Esophagus squamous epithelium (tissue), 4 donors: Measurements from ENCODE around the gene PGLYRP3.

Experiments used
- POLR2A ChIP-seq, 4 donors: fragments of 450-650 bp; IDR thresholded peaks; one replicate each; pipeline ENCODE4 v1.6.1; 2017; ENCODE audit warnings: antibody characterized with exemption in 4 of 4, mild to moderate bottlenecking in 4 of 4, moderate library complexity in 3 of 4
- TF ChIP-seq, protein P1 (sequence below), 6 experiments: fragments of 450-650 bp in 4 of 6; fragments of 200-600 bp in 2 of 6; sonication (generic) in 2 of 6; IDR thresholded peaks; one replicate each; pipeline ENCODE4 v1.5.1; 2016 to 2019; ENCODE audit warnings: antibody characterized with exemption in 6 of 6, mild to moderate bottlenecking in 4 of 6, moderate library complexity in 4 of 6

DNA sequence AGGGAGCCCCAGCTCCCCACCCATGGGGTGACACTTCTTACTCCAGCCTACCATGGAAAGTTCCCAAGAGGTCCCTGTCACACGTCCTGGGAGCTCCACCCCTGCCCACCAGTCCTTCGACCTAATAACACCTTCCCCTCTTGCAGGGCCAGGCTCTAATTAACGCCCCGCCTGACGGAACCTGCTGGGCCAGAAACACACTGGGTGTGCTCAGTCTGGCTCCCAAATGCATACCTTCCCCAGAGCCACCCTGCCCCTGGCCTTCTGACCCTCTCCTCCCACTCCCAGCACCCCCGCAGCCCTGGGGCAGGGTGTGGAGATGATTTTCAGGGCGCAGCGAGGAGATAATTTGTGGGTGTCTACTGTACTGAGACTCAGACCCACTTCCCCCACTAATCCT lies 20.6 kb downstream of the PGLYRP3 start:
- TF ChIP-seq, protein P1, sequence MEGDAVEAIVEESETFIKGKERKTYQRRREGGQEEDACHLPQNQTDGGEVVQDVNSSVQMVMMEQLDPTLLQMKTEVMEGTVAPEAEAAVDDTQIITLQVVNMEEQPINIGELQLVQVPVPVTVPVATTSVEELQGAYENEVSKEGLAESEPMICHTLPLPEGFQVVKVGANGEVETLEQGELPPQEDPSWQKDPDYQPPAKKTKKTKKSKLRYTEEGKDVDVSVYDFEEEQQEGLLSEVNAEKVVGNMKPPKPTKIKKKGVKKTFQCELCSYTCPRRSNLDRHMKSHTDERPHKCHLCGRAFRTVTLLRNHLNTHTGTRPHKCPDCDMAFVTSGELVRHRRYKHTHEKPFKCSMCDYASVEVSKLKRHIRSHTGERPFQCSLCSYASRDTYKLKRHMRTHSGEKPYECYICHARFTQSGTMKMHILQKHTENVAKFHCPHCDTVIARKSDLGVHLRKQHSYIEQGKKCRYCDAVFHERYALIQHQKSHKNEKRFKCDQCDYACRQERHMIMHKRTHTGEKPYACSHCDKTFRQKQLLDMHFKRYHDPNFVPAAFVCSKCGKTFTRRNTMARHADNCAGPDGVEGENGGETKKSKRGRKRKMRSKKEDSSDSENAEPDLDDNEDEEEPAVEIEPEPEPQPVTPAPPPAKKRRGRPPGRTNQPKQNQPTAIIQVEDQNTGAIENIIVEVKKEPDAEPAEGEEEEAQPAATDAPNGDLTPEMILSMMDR (IDR thresholded peaks at IDR 0.05) = no peak
- no peak for TF ChIP-seq POLR2A (IDR thresholded peaks at IDR 0.05)
